Measurements from ENCODE around the gene ACP7.

Gene ACP7

DNA sequence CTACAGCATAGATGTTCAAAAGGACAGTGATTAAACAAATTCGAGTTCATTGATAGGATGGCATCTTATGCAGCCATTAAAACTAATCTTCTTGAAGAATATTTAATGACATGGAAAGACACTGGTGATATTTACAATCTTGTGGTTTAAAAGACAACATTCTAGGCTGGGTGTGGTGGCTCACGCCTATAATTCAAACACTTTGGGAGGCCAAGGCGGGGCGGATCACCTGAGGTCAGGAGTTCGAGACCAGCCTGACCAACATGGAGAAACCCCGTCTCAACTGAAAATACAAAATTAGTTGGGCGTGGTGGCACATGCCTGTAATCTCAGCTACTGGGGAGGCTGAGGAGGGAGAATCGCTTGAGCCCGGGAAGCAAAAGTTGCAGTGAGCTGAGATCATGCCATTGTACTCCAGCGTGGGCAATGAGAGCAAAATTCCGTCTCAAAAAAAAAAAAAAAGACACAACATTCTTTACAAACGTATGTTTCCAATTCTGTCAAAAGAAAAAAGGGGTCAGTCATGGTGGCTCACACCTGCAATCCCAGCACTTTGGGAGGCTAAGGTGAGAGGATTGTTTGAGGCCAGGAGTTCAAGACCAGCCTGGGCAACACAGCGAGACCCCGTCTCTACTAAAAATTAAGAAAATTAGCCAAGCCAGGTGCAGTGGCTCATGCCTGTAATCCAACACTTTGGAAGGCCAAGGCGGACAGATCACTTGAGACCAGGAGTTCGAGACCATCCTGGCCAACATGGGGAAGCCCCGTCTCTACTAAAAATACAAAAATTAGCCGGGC lies 39.0 kb downstream of the ACP7 start:
- Histone ChIP-seq H3K4me3 (ENCODE audit: low read depth in 1 of 2, low read length in 2 of 2) (no peak overlapping the region), H3K9me3 (ENCODE audit: insufficient read depth, low read length, severe bottlenecking) (no peaks in the 10 kb centered on the region), H3K27ac (ENCODE audit: low read length) (no peak overlapping the region), H4K20me1 (ENCODE audit: insufficient read depth, low read length) (peaks cover 18% of the 10 kb centered on the region), H3K9ac (ENCODE audit: low read depth, low read length) (no peak overlapping the region), H2AFZ (ENCODE audit: low read depth, low read length) (no peak overlapping the region), H3K27me3 (ENCODE audit: insufficient read depth, low read length, poor library complexity) (no peaks in the 10 kb centered on the region), H3K4me2 (ENCODE audit: insufficient read depth, low read length) (no peak overlapping the region), H3K79me2 (ENCODE audit: insufficient read depth, low read length) (peaks cover 29% of the 10 kb centered on the region), H3K4me1 (ENCODE audit: insufficient read depth, low read length) (peaks cover 23% of the 10 kb centered on the region), H3K36me3 (ENCODE audit: insufficient read depth, low read length) (no peaks in the 10 kb centered on the region)
- TF ChIP-seq, protein P1, sequence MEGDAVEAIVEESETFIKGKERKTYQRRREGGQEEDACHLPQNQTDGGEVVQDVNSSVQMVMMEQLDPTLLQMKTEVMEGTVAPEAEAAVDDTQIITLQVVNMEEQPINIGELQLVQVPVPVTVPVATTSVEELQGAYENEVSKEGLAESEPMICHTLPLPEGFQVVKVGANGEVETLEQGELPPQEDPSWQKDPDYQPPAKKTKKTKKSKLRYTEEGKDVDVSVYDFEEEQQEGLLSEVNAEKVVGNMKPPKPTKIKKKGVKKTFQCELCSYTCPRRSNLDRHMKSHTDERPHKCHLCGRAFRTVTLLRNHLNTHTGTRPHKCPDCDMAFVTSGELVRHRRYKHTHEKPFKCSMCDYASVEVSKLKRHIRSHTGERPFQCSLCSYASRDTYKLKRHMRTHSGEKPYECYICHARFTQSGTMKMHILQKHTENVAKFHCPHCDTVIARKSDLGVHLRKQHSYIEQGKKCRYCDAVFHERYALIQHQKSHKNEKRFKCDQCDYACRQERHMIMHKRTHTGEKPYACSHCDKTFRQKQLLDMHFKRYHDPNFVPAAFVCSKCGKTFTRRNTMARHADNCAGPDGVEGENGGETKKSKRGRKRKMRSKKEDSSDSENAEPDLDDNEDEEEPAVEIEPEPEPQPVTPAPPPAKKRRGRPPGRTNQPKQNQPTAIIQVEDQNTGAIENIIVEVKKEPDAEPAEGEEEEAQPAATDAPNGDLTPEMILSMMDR (IDR thresholded peaks at IDR 0.05; ENCODE audit: borderline replicate concordance, extremely low read depth, low read length, poor library complexity, severe bottlenecking), result no peak
- TF ChIP-seq EZH2 (IDR thresholded peaks at IDR 0.05; ENCODE audit: borderline replicate concordance, low read depth, low read length, severe bottlenecking), result no peak
- DNase-seq (no peak), ATAC-seq (ENCODE audit: insufficient read depth, low read depth) (no peak)

DNA sequence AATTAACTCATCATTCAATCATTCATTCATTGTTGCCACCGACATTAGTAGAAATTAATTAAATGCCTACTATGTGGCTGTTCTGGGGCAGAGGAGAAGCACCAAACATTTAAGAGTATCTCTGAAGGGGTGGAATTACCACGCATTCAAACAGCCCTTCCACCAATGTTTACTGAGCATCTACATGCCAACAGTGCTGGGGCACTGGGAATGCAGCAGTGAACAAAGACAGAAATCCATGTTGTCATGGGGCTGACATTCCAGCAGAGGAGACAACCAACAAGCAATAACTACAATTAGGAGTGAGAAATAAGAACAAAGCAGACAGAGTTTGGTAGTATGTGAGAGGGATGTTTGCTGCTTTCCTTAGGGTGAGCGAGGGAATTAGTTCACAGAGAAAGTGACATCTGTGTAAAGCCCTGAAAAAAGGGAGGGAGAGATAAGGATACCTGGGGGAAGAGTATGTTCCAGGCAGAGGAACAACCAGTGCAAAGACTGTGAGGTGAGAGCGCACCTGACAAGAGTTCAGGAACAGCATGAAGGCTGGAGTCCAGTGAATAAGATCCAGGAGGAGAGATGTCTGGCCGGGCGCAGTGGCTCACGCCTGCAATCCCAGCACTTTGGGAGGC lies 40.1 kb downstream of the ACP7 start:
- H2AFZ ChIP-seq (ENCODE audit: low read depth, low read length), result peak overlapping the region; percentile 53
- no peak overlapping the region for H3K4me2 ChIP-seq (ENCODE audit: insufficient read depth, low read length)
- no peak overlapping the region for H3K27ac ChIP-seq (ENCODE audit: low read length)
- TF ChIP-seq, protein P1 (IDR thresholded peaks at IDR 0.05; ENCODE audit: borderline replicate concordance, extremely low read depth, low read length, poor library complexity, severe bottlenecking), result no peak
- no peak for TF ChIP-seq EZH2 (IDR thresholded peaks at IDR 0.05; ENCODE audit: borderline replicate concordance, low read depth, low read length, severe bottlenecking)
- ATAC-seq (ENCODE audit: insufficient read depth, low read depth) (no peak), DNase-seq (no peak)
- H3K27me3 ChIP-seq (ENCODE audit: insufficient read depth, low read length, poor library complexity), result no peaks in the 10 kb centered on the region
- H4K20me1 ChIP-seq (ENCODE audit: insufficient read depth, low read length), result peaks cover 25% of the 10 kb centered on the region
- H3K36me3 ChIP-seq (ENCODE audit: insufficient read depth, low read length), result no peaks in the 10 kb centered on the region
- H3K79me2 ChIP-seq (ENCODE audit: insufficient read depth, low read length), result peaks cover 40% of the 10 kb centered on the region
- no peak overlapping the region for H3K4me3 ChIP-seq (ENCODE audit: low read depth in 1 of 2, low read length in 2 of 2)
- H3K9me3 ChIP-seq (ENCODE audit: insufficient read depth, low read length, severe bottlenecking), result no peaks in the 10 kb centered on the region
- H3K4me1 ChIP-seq (ENCODE audit: insufficient read depth, low read length), result peaks cover 25% of the 10 kb centered on the region
- H3K9ac ChIP-seq (ENCODE audit: low read depth, low read length), result no peak overlapping the region

DNA sequence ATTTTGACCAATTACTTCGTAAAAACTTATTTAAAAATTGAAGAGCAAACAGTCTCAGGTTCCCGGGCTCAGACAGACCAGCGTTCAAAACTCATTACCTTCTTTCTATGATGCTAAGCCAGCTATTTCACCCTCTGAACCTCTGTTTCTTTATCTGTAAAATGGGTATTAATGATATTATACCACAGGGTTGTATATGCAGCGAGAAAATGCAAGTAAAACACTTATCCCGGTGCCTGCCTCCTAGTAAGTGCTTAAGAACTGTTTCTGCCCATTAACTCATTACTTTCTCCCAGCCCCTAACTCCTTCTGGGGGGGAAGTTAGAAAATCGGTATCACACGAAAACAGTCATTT lies 41.0 kb downstream of the ACP7 start:
- peak overlapping the region; percentile 73 to 86; a peak in 3 of 4 replicates for H3K4me3 ChIP-seq (ENCODE audit: low read depth in 1 of 2, low read length in 2 of 2)
- H3K79me2 ChIP-seq (ENCODE audit: insufficient read depth, low read length), result peaks cover 49% of the 10 kb centered on the region
- H3K36me3 ChIP-seq (ENCODE audit: insufficient read depth, low read length), result no peaks in the 10 kb centered on the region

More for the DNA sequence above, 41.0 kb downstream of the ACP7 start:
- peak overlapping the region; percentile 99 for H2AFZ ChIP-seq (ENCODE audit: low read depth, low read length)
- H3K4me2 ChIP-seq (ENCODE audit: insufficient read depth, low read length), result peak overlapping the region; percentile 75
- TF ChIP-seq EZH2 (IDR thresholded peaks at IDR 0.05; ENCODE audit: borderline replicate concordance, low read depth, low read length, severe bottlenecking), result no peak
- TF ChIP-seq, protein P1 (IDR thresholded peaks at IDR 0.05; ENCODE audit: borderline replicate concordance, extremely low read depth, low read length, poor library complexity, severe bottlenecking), result no peak
- no peaks in the 10 kb centered on the region for H3K27me3 ChIP-seq (ENCODE audit: insufficient read depth, low read length, poor library complexity)
- no peaks in the 10 kb centered on the region for H3K9me3 ChIP-seq (ENCODE audit: insufficient read depth, low read length, severe bottlenecking)
- DNase-seq (no peak), ATAC-seq (ENCODE audit: insufficient read depth, low read depth) (no peak)
- H3K9ac ChIP-seq (ENCODE audit: low read depth, low read length), result peak overlapping the region; percentile 81
- H3K4me1 ChIP-seq (ENCODE audit: insufficient read depth, low read length), result peaks cover 25% of the 10 kb centered on the region
- peak overlapping the region; percentile 96 for H3K27ac ChIP-seq (ENCODE audit: low read length)
- peaks cover 30% of the 10 kb centered on the region for H4K20me1 ChIP-seq (ENCODE audit: insufficient read depth, low read length)
